MM.1S (cell line): ENCODE results near the gene TMEM147.

Source experiments
- DNase-seq: peaks from one replicate; pipeline ENCODE4 v3.0.0-alpha.2; 2015
- H2AFZ ChIP-seq: fragments of 300-600 bp; sonication (generic); 2 replicates; pipeline ENCODE4 v1.6.0; 2016; ENCODE audit warnings: antibody characterized with exemption, low read length
- H3F3A ChIP-seq: fragments of 300-600 bp; sonication (generic); 2 replicates; pipeline ENCODE4 v1.6.1; 2016; ENCODE audit warnings: mild to moderate bottlenecking, antibody characterized with exemption, low read length, moderate library complexity, mixed read lengths; ENCODE audit not compliant: insufficient read depth
- H3K27ac ChIP-seq: fragments of 300-600 bp; sonication (generic); 2 replicates; pipeline ENCODE4 v1.5.1; 2016; ENCODE audit warnings: mild to moderate bottlenecking, low read length
- H3K27me3 ChIP-seq: fragments of 300-600 bp; sonication (generic); replicated peaks from 2 replicates; pipeline ENCODE4 v1.6.0; 2016; ENCODE audit warnings: low read length; ENCODE audit not compliant: insufficient read depth
- H3K36me3 ChIP-seq: fragments of 300-600 bp; sonication (generic); replicated peaks from 2 replicates; pipeline ENCODE4 v1.6.1; 2016; ENCODE audit warnings: mild to moderate bottlenecking, low read length, mixed read lengths; ENCODE audit not compliant: insufficient read depth
- H3K4me1 ChIP-seq: fragments of 300-600 bp; sonication (generic); 2 replicates; pipeline ENCODE4 v1.6.1; 2016; ENCODE audit warnings: low read length, mixed read lengths
- H3K4me2 ChIP-seq: fragments of 300-600 bp; sonication (generic); 2 replicates; pipeline ENCODE4 v1.6.0; 2016; ENCODE audit warnings: low read depth, low read length
- H3K4me3 ChIP-seq: fragments of 300-600 bp; sonication (generic); 2 replicates; pipeline ENCODE4 v1.5.1; 2016; ENCODE audit warnings: low read length, mixed read lengths
- H3K79me2 ChIP-seq: fragments of 300-600 bp; sonication (generic); 2 replicates; pipeline ENCODE4 v1.6.1; 2016; ENCODE audit warnings: mixed run types, low read length, mixed read lengths
- H3K9ac ChIP-seq: fragments of 300-600 bp; sonication (generic); 2 replicates; pipeline ENCODE4 v1.6.1; 2016; ENCODE audit warnings: low read length, mixed read lengths
- H3K9me2 ChIP-seq: fragments of 300-600 bp; sonication (generic); replicated peaks from 2 replicates; pipeline ENCODE4 v1.6.1; 2016; ENCODE audit warnings: mild to moderate bottlenecking, low read length, mixed read lengths; ENCODE audit not compliant: insufficient read depth
- H3K9me3 ChIP-seq: fragments of 300-600 bp; sonication (generic); replicated peaks from 2 replicates; pipeline ENCODE4 v1.6.1; 2016; ENCODE audit warnings: mild to moderate bottlenecking, low read length, mixed read lengths; ENCODE audit not compliant: insufficient read depth
- H4K20me1 ChIP-seq: fragments of 300-600 bp; sonication (generic); 2 replicates; pipeline ENCODE4 v1.6.1; 2016; ENCODE audit warnings: mild to moderate bottlenecking, low read length, moderate library complexity, mixed read lengths; ENCODE audit not compliant: insufficient read depth
- EZH2 ChIP-seq: fragments of 300-600 bp; sonication (generic); optimal IDR thresholded peaks from 2 replicates; pipeline ENCODE3; 2017; ENCODE audit warnings: low read depth, mild to moderate bottlenecking, antibody characterized with exemption, low read length, mixed read lengths
- EZH2phosphoT487 ChIP-seq: fragments of 300-600 bp; sonication (generic); IDR thresholded peaks from 2 replicates; pipeline ENCODE4 v1.6.1; 2018; ENCODE audit warnings: antibody characterized with exemption, low read length
- TF ChIP-seq, protein P1 (sequence below): fragments of 300-600 bp; sonication (generic); IDR thresholded peaks from 2 replicates; pipeline ENCODE4 v1.5.1; 2016; ENCODE audit warnings: antibody characterized with exemption, low read length, mixed read lengths

The TMEM147 gene

DNA sequence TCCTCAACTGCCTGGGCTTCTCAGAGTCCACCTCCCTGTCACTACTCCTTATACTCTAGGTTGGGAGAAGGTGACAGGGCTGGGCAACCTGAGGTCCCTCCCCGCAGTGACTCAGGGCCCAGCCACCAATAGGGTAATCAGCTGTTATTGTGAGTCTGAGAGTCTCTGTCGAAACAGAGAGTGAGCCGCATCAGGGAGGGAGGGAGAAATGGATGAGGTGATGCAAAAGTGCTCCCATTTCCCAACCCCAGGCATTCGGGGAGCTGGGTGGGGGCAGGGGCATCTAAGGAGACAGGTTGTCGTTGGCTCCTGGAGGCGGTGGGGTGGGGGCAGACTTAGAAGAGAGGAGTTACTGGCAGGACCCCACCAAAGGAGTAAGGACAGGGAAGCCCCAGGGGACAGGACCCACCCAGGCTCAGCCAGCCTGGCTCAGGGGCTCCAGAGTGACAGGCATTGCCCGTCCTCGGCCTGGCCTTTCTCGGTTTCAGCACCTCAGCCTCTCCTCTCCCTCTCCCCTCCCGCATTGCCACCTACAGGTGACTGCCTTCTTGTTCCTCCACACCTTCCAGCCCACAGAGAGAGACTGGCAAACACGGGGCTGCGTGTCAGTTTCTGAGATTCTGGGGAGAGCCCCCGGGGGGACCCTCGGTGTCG, 31.7 kb upstream of the TMEM147 start, which contains the start of gene DMKN:
DMKN (minus strand) TSS at position 22 of the 654 bp plus-strand sequence. CDS start 174 bp downstream, outside the sequence.
- Histone ChIP-seq H4K20me1 (no peaks in the 10 kb centered on the region), H3K9me3 (no peaks in the 10 kb centered on the region), H3K4me2 (no peak within 1 kb of the TSS), H3K4me3 (no peak within 1 kb of the TSS), H3K27me3 (peaks cover 98% of the 10 kb centered on the region), H3K27ac (no peak within 1 kb of the TSS), H3K4me1 (no peaks in the 10 kb centered on the region), H3K9ac (no peak within 1 kb of the TSS), H2AFZ (no peak within 1 kb of the TSS), H3K9me2 (no peaks in the 10 kb centered on the region), H3F3A (no peaks in the 10 kb centered on the region), H3K79me2 (no peaks in the 10 kb centered on the region), H3K36me3 (no peaks in the 10 kb centered on the region)
- TF ChIP-seq EZH2phosphoT487 (no peak), EZH2 (no peak)
- TF ChIP-seq, protein P1, sequence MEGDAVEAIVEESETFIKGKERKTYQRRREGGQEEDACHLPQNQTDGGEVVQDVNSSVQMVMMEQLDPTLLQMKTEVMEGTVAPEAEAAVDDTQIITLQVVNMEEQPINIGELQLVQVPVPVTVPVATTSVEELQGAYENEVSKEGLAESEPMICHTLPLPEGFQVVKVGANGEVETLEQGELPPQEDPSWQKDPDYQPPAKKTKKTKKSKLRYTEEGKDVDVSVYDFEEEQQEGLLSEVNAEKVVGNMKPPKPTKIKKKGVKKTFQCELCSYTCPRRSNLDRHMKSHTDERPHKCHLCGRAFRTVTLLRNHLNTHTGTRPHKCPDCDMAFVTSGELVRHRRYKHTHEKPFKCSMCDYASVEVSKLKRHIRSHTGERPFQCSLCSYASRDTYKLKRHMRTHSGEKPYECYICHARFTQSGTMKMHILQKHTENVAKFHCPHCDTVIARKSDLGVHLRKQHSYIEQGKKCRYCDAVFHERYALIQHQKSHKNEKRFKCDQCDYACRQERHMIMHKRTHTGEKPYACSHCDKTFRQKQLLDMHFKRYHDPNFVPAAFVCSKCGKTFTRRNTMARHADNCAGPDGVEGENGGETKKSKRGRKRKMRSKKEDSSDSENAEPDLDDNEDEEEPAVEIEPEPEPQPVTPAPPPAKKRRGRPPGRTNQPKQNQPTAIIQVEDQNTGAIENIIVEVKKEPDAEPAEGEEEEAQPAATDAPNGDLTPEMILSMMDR = peak; percentile 21
- no peak for DNase-seq

DNA sequence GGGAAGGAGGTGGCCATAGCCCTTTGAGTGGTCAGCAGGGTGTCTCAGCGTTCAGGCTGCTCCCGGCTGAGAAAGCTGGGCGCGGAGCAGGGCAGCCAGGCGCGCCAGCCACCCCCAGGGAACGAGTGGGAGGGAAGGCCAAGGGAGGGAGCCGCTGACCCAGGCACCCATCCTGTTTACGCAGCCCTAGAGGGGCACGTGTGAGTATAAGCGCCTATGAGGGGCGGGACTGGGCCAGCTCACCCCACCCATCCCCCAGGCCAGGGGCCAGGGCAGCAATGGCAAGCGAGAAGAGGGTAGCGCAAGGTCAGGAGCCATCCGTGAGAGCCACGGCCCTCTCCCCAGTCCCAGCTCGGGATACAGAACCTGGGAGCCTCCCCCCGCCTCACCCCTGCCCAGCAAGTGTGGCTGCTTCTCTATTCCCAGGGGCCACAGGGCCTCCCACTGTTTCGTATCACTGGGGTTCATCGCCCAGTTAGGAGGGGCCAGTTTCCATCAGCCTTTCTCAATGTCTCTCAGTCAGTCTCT, 31.1 kb upstream of the TMEM147 start:
- H4K20me1 ChIP-seq = no peaks in the 10 kb centered on the region
- H2AFZ ChIP-seq = no peak overlapping the region
- H3K27ac ChIP-seq = no peak overlapping the region
- no peak overlapping the region for H3K4me3 ChIP-seq
- H3K4me1 ChIP-seq = no peaks in the 10 kb centered on the region
- peaks cover 98% of the 10 kb centered on the region for H3K27me3 ChIP-seq
- no peaks in the 10 kb centered on the region for H3F3A ChIP-seq
- H3K4me2 ChIP-seq = no peak overlapping the region
- no peaks in the 10 kb centered on the region for H3K9me3 ChIP-seq
- no peaks in the 10 kb centered on the region for H3K79me2 ChIP-seq
- TF ChIP-seq, protein P1 = no peak
- TF ChIP-seq EZH2phosphoT487 = no peak
- TF ChIP-seq EZH2 = no peak
- no peak for DNase-seq
- H3K9ac ChIP-seq = no peak overlapping the region
- H3K9me2 ChIP-seq = no peaks in the 10 kb centered on the region
- no peaks in the 10 kb centered on the region for H3K36me3 ChIP-seq

DNA sequence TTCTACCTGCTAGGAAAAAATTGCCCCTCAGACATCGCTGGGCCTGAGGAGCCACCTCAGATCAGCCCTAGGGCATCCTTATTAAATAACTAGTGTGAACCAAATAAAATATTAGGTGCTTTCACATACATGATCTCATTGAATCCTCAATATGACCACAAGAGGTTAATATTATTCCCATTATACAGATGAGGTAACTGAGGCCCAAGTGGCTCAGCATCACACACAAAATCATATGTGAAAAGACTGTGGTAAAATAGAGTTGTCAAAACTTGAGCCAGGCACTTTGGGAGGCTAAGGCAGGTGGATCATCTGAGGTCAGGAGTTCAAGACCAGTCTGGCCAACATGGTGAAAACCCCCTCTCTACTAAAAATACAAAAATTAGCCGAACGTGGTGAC, 29.1 kb upstream of the TMEM147 start:
- Histone ChIP-seq H3K79me2 (no peaks in the 10 kb centered on the region), H3K9me3 (no peaks in the 10 kb centered on the region), H3K36me3 (no peaks in the 10 kb centered on the region), H3K27ac (no peak overlapping the region), H2AFZ (no peak overlapping the region), H4K20me1 (no peaks in the 10 kb centered on the region), H3K4me1 (no peaks in the 10 kb centered on the region), H3K4me3 (no peak overlapping the region), H3K27me3 (peaks cover 96% of the 10 kb centered on the region), H3K9me2 (no peaks in the 10 kb centered on the region), H3F3A (no peaks in the 10 kb centered on the region), H3K9ac (no peak overlapping the region), H3K4me2 (no peak overlapping the region)
- TF ChIP-seq EZH2 (no peak), EZH2phosphoT487 (no peak)
- TF ChIP-seq, protein P1 = no peak
- no peak for DNase-seq
